Urothelium cell line (cell line): Measurements from ENCODE around the gene STING1.
A peak's percentile ranks its signal among the peaks of the same experiment; 100 is the strongest.
"Not testable (repeated sequence)": the region's sequence is repeated elsewhere in the genome, so short reads cannot be mapped to it uniquely, and the experiment has no call there.

ENCODE experiments used
- DNase-seq: peaks from one replicate; pipeline ENCODE4 v3.0.0; 2011; ENCODE audit warnings: low spot score, mixed read lengths
- FAIRE-seq: peaks from 2 replicates; lab custom pipeline; 2011; peaks lifted over from hg19 to GRCh38; lab: Jason Lieb, UNC

The STING1 gene

DNA sequence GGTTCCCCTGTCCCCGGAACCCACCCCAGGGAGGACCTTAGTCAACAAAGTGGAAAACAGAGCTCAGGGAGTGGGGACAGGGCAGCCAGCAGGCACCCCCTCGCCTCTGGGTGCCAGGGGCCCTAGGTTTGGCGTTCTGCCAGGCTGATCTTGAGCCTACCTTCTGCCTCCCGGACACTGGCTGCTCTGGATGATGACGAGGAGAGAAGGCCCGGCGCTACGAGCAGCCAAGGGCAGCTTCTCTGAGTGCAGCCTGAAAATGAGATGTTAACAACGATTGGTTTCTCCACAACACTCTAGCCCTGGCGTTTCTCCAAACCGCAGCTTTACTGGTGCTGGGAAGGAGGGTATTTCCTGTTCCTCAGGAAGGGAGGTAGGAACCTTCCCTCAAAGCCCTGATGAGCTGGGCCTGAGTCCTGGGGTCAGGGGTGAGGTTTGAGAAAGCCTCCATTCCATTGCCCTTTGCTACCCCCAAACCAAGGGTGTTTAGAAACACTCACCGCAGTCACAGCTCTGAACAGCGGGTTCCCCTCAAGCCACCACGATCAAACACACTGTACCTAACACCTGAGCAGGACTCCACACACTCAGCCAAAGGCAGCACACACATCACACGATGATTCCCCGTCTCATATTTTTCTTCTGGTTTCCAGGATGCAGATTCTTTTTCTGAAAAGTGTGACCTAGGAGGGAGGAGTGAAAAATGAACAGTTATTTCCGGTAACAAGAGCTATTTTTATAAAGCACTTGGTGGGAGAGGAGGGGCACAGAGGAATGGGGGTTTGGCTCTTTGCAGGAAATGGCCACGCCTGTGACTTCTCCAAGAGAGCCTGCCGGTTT lies at the start of gene STING1:
STING1 (minus strand) TSS at position 709 of the 840 bp plus-strand sequence. CDS start 1,054 bp downstream, outside the sequence.
- peak; percentile 87 for DNase-seq
- FAIRE-seq: no peak

DNA sequence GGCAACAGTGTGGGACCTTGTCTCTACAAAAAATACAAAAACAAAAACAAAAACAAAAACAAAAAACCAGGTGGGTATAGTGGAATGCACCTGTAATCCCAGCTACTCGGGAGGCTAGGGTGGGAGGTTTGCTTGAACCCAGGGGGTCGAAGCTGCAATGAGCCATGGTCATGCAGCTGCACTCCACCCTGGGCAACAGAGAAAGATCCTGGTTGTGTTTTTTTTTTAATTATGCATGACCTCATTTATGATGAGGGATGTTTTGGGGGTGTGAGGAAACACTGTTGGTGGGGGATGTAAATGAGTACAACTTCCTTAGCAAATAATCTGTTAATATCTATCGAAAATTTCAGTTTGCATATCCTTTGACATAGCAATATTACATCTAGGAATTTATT lies 49.2 kb upstream of the STING1 start:
- DNase-seq: no peak
- FAIRE-seq: no peak

DNA sequence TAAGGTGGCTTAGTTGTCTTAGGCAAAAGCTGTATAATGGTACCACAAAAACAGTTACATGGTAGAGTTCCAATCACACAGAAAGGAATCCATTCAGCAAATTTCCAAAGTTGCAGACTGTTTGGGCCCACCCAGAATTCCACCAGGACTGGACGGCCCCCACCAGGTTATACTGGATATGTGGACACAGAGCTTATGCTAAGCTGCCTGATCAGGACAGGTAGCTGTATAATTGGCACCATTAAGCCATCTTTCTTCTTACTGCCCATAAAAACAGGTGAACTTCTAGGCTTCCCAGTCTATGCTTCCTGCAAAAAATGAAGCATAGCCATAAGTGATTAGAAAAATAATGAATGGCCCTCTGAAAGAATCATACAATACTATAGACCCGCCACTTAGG lies 47.5 kb upstream of the STING1 start:
- not testable (repeated sequence) for FAIRE-seq, DNase-seq

DNA sequence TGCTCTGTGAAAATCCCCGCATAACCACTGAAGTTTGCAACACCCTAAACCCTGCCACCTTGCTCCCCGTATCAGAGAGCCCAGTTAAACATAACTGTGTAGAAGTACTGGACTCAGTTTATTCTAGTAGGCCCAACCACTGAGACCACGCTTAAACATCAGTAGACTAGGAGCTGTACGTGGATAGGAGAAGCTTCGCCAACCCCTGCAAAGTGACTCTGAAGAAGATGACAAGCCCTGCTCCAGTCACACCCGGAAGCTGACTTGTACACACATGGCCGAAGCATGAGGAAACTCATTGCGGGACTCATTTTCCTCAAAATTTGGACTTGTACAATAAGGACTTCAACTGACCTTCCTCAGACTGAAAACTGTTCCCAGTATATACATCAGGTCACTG lies 46.1 kb upstream of the STING1 start:
- not testable (repeated sequence) for FAIRE-seq, DNase-seq

DNA sequence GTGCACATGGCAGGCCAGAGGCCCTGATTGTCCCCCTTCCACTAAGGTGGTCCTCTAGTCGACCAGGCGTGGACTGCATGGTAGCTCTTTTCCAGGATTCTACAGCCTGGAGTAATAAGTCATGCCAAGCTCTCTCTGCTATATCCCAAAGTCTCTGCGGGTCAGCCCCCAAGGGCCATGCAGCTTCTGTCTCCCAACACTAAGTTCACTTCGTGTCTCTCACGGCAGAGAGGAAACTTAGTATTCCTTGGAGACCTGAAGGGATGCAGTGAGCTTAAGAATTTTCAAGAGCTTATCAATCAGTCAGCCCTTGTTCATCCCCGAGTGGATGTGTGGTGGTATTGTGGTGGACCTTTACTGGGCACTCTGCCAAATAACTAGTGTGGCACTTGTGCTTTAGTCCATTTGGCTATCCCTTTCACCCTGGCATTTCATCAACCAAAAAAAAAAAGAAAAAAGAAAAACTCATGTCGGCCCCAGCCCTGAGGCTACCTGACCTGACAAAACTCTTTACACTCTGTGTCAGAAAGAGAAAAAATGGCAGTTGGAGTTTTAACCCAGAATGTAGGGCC lies 45.4 kb upstream of the STING1 start:
- FAIRE-seq, DNase-seq: not testable (repeated sequence)

DNA sequence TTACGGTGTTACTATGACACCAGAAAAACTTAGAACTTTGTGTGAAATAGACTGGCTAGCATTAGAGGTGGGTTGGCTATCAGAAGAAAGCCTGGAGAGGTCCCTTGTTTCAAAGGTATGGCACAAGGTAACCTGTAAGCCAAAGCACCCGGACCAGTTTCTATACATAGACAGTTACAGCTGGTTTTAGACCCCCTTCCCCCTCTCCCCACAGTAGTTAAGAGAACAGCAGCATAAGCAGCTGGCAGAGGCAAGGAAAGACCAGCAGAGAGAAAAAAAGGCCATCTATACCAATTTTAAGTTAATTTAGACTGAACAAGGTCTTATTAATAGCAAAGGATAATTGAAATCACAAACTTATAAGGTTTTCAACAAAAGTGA lies 44.5 kb upstream of the STING1 start:
- DNase-seq, FAIRE-seq: not testable (repeated sequence)

DNA sequence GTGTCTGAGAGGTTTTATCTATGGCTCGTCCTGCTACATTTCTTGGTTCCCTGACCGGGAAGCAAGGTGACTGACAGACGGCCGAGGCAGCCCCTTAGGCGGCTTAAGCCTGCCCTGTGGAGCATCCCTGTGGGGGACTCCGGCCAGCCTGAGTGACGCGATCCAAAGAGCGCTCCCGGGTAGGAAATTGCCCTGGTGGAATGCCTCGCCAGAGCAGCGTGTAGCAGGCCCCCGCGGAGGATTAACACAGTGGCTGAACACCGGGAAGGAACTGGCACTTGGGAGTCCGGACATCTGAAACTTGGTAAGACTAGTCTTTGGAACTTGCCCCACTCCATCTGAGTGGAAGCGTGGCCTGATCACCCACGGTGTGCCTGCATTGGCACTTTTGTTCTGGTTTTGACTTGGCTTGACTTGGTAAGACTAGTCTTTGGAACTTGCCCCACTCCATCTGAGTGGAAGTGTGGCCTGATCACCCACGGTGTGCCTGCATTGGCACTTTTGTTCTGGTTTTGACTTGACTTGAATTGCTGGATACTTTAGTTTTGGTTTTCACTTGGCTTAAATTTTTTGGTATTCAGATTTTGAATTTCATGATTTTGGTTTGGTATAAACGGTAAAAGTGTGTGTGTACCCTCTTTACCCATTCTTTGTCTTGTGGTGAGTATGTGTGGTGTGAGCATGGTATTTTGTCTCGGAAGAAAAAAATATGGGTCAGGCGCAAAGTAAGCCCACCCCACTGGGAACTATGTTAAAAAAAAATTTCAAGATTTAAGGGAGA lies 43.9 kb upstream of the STING1 start:
- not testable (repeated sequence) for FAIRE-seq, DNase-seq

DNA sequence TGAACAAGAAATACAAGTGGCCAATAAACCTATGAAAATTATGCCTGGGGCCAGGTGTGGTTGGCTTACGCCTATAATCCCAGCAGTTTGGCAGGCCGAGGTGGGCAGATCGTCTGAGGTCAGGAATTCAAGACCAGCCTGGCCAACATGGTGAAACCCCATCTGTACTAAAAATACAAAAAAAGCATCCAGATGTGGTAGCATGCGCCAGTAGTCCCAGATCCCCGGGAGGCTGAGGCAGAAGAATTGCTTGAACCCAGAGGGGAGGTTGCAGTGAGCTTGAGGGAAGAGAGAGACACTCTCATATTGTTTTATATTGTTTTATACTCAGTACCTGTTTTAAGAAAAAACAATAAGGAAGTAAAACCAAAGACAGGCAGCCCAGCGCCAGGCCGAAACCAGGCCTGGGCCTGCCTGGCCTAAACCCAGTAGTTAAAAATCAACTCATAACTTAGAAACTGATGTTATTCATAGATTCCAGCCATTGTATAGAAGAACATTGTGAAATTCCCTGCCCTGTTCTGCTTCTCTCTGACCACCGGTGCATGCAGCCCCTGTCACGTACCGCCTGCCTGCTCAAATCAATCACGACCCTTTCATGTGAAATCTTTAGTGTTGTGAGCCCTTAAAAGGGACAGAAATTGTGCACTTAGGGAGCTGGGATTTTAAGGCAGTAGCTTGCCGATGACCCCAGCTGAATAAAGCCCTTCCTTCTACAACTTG lies 43.2 kb upstream of the STING1 start:
- not testable (repeated sequence) for DNase-seq, FAIRE-seq

DNA sequence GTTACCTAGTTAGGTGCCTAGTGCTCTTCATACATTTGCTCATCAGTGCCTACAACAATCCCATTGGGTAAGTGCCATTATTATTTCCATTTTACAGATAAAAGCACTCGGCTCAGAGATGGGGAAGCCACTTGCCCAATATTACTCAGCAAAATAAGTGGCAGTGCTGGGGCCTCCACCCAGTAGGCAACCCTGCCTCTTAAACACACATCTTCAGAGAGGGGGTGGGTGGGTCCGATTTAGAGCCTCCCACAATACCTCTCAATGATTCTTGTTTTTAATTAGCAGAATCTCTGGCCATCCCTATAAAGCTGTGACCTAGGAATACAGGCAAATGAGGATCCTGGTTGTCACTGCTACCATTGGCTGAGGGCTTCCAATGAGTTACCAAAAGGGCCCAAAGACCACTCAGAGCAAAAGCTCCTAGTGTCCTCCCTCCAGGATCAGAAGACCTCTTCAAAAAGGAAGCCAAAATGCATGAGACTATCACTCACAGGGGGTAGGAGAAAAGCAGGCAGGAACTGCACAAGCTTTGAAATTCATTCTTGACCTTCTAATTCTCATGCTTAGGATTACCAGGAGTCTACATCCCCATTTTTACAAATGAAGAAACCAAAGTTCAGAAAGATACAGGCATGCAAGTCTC lies 42.5 kb upstream of the STING1 start:
- no peak for FAIRE-seq
- DNase-seq: no peak

DNA sequence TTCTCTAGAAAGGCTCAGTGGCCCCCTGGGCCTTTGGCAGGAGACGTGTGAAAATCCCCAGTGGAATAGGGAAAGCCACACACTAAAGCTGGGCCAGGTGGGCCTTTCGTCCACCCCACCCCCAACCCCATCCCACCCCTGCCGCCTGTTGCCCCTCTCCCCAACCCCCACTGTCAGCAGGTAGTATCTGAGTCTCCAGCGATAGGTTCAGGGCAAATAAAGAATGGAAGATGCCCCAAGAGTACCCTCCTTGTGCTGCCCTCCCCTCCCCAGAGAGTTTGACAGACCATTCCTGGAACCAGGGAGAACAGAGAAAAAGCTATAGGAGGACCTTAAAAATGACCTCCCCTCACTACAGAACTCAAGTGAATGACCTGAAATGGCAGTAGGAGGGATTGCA lies 41.9 kb upstream of the STING1 start:
- no peak for DNase-seq
- no peak for FAIRE-seq

DNA sequence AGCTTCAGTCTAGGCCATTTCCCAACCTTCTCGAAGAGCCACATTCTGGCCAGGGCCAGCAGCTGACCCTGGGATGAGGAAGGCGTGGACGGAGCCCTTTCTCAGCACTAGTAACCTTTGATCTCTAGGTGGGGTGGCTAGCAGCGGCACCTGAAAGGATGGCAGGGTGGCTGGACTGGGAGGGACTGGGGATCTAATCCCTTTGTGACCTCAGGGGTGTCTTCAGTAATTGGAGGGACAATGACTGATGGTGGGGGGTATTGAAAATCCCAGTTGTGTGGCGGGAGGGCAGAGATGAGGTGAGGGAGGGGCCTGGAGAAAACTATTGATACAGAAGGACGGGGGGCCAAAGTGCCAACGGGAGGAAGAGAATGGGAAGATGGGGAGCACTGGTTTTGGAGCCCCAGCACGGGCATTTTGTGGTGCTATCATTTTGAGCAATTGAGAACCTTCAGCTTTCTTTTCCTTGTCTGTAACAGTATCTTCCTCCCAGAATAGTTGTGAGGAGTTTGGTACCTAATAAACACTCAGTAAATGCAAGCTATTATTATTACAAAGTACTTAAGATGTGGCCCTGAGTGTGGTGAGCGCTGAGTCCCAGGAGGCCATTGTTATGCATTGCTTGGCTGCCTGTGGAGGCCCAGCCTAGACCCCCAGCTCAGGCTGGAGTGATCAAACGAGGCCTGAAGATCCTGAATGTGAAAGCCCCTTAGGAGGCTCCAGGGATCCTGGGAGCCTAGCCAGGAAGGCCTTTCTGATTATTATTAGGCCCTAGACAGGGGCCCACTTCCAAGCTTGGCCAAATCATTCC lies 41.3 kb upstream of the STING1 start:
- DNase-seq: no peak
- FAIRE-seq: no peak

DNA sequence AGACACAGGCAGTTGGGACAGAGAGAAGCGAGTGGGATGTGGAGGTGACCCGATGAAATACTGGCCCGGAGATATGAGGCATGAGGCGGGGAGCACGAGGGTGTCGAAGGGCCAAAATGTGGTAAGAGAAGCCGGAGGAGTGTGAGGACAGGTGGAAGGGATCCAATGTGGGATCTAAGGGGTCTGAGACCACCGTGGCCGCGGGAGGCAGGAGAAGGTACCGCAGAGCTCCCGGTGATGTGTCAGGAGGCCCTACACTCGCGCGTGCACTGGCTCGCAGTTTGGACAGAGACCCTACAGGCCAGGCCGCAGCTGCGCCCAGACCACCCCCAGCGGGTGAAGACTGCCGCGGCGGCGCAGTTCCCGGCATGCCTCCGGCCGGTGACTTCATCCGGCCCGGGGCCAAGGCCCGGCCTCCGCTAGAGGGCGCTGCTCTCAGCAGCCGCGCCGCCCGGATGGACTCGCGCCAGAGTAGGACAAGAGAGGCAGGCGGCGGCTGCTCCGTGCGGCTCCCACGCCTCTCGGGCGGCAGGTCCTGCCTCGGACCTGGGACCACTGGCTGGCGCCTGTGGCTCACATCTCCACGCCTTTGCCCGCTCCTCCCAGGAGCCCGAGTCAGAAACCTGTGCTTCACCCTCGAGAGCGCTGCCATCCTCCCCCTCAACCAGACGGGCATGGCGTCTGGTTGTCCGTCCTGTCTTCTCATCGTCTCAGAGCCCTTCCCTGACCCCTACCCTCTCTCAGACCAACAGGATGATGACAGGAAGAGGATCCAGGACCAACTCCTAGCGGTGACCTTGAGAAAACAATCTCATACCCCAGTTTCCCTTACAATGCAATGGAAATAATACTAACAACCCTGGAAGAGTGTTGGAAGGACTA lies 35.4 kb upstream of the STING1 start:
- no peak for FAIRE-seq
- DNase-seq: peak; percentile 90

DNA sequence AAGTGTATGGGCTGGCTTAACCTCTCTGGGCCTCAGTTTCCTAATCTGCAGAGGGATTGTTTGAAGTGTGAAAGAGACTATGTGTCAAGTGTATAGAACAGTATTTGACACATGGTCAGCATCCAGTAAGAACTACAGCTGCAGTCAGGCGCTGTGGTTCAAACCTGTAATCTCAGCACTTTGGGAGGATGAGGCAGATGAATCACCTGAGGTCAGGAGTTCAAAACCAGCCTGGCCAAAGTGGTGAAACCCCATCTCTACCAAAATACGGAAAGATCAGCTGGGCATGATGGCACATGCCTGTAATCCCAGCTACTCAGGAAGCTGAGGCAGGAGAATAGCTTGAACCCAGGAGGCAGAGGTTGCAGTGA lies 31.9 kb upstream of the STING1 start:
- DNase-seq (no peak), FAIRE-seq (no peak)

DNA sequence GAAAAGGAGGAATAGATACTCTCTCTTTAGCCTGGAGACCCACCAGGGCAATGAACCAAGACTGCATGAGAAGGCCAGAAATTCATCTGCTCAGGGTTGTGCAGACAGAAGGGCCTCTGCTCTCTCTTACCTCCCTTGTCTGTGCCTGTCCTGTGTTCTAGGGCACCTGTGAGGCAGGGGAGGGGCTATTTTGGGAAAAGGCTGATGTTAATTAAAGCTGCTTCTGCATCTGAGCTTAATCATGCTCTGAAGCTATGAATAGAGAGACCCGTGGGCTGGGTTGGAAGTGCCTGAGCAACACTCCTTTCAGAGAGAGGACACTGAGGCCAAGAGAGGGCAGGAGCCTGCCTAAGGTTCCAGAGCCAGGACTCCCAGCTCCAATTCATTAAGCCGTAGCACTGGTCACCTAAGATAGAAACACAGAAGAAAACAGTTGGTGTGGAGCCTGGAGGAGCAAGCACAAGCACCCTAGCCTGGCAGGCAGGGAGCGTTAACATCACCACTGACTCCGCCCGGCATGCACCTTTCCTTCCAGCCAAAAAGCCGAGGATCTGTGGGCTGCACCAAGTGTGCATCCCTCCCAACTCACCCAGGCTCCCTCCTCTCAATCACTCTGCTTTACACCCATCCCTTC lies 31.4 kb upstream of the STING1 start:
- FAIRE-seq (no peak), DNase-seq (no peak)

DNA sequence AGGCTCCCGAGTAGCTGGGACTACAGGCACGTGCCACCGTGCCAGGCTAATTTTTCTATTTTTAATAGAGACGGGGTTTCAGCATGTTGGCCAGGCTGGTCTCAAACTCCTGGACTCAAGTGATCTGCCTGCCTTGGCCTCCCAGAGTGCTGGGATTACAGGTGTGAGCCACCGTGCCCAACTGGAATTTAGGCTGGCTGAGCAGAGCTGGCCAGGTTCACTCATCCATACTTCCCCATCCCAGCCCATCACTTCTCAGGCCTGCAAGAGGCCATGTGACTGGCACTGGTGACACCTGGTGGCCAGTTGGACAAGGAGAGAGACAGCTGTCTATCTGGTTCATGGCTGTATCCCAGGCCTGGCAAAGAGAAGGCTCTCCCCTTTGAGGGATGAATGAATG lies 30.9 kb upstream of the STING1 start:
- DNase-seq: peak; percentile 58
- FAIRE-seq: not testable (repeated sequence)

DNA sequence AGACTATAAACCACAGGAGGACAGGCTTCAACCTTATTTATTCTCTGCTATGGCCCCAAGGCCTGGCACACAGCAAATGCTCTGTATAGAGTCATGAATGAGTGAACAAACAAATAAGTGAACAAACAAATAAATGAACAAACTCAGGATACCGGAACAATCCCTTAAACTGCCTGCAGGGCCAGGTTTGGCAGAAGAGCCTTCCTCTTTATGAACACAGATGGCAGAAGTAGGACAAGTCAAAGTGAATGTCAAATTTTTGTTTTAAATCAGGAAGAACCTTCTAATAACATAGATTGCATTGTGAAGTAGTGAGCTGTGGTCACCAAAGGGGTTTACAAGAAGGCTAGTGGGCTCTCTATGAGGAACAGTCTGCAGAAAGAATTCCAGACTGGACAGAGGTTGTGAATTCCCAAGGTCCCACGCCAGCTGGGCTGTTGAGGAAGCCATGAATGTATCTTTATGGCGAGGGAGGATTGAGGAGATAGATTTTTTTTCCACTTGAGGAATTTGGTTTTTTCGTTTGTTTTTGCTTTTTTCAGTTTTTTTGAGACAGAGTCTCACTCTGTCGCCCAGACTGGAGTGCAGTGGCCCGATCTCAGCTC lies 30.3 kb upstream of the STING1 start:
- no peak for DNase-seq
- no peak for FAIRE-seq

DNA sequence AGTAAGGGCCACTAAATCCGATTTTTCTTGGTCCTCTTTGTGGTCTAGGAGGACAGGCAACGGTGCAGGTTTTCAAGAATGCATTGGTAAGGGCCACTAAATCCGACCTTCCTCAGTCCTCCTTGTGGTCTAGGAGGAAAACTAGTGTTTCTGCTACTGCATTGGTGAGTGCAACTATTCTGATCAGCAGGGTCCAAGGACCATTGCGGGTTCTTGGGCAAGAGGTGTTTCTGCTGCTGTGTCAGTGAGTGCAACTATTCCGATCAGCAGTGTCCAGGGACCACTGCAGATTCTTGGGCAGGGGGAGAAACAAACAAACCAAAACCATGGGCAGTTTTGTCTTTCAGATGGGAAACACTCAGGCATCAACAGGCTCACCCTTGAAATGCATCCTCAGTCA lies 22.2 kb upstream of the STING1 start:
- not testable (repeated sequence) for DNase-seq, FAIRE-seq

DNA sequence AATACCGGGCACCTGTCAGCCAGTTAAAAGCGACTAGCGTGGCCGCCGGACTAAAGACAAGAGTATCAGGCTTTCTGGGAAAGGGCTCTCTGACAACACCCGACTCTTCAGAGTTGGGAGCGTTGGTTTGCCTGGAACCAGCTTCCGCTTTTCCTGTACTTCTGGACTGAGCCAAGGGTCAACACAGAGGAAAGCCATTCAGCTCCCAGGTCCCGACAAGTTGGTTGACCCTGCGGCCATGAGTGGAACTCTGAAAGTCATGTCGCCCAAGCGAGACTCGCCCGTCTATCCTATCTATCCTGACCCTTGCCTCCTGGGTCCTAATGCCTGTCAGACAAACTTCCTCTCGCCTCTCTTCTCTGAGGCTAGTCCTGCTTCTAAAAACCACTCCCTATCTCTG lies 21.3 kb upstream of the STING1 start:
- FAIRE-seq, DNase-seq: not testable (repeated sequence)
